ENCODE data around the gene EXOC3L1.
A peak's percentile ranks its signal among the peaks of the same experiment; 100 is the strongest.

Gene EXOC3L1

GRCh38 chr16:67234180-67234597 lies 44.3 kb upstream of the EXOC3L1 start:
- no peak overlapping the region for H3K4me3 ChIP-seq (ENCODE audit: low read length)
- no peak for TF ChIP-seq CTCF (conservative IDR thresholded peaks at IDR 0.05; ENCODE audit: low read depth, low read length)
- no peak for DNase-seq (ENCODE audit: low read depth)

- no peak for TF ChIP-seq CTCF (conservative IDR thresholded peaks at IDR 0.05; ENCODE audit: low read depth, low read length)
- no peak overlapping the region for H3K4me3 ChIP-seq (ENCODE audit: low read length)
- DNase-seq (ENCODE audit: low read depth) = no peak
Observed at GRCh38 chr16:67233596-67233995, 43.7 kb upstream of the EXOC3L1 start.

- no peak overlapping the region for H3K4me3 ChIP-seq (ENCODE audit: low read length)
- no peak for TF ChIP-seq CTCF (conservative IDR thresholded peaks at IDR 0.05; ENCODE audit: low read depth, low read length)
- no peak for DNase-seq (ENCODE audit: low read depth)
Observed at GRCh38 chr16:67230809-67231660, 41.1 kb upstream of the EXOC3L1 start.

DNA sequence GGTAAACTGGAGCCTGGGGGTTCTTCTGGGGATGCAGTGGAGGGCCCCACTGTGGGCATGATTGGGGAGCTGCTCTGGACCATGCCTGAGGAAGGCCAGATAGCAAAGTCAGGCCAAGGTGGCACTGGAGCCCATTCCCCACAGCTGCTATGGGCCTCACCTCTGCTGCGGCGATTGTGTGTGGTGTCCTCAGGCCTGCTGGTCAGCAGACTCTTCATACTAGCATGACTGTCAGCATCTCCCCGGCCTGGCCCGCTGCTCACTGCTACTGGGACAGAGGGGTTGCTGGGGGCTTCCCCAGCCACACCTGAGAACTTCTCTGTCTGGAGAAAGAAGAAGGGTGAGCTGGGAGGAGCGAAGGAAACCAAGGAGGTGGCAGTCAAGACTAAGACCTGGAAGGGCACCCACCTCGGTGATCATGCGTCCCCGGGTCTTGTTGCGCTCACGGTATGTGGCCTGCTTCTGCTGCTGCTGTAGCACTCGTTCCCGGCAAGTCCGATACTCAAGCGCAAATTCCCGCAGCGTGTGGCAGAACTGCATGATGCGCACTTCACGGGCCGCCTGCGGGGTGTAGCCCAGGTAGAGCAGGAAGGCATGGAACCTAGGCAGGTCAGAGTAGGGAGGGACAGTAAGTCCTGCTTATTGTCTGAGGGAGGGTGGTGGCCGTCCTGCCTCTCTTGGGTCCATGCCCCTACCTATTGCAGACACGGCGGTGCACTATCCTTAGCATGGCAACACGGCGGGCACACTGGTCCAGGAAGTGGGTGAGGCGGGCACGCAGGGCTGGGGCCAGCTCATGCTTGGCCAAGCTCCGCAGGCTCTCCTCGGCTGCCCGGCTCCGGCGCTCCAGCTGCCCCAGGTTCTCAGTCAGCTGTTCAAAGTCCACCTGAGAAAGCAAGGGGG lies 40.2 kb upstream of the EXOC3L1 start:
- H3K4me3 ChIP-seq (ENCODE audit: low read length) = no peak overlapping the region
- DNase-seq (ENCODE audit: low read depth) = no peak
- no peak for TF ChIP-seq CTCF (conservative IDR thresholded peaks at IDR 0.05; ENCODE audit: low read depth, low read length)

DNA sequence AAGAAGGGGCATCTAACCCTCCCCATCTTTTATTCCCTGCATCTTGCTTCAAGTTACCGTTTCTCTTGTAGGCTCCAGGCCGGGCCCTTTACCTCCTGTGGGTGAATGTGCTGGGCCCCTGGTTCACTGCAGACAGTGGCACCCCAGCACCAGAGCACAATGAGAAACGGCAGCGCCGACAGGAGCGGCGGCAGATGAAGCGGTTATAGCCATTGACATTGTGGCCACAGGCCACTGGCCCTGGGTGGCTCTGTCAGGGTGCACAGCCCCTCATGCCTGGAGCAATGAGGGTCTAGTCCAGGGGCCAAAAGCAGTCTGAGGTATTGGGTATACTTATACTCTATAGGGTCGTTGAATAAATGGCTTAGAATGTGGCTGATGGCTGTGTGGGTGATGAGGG lies 39.0 kb upstream of the EXOC3L1 start:
- no peak overlapping the region for H3K4me3 ChIP-seq (ENCODE audit: low read length)
- TF ChIP-seq CTCF (conservative IDR thresholded peaks at IDR 0.05; ENCODE audit: low read depth, low read length) = no peak
- no peak for DNase-seq (ENCODE audit: low read depth)

DNA sequence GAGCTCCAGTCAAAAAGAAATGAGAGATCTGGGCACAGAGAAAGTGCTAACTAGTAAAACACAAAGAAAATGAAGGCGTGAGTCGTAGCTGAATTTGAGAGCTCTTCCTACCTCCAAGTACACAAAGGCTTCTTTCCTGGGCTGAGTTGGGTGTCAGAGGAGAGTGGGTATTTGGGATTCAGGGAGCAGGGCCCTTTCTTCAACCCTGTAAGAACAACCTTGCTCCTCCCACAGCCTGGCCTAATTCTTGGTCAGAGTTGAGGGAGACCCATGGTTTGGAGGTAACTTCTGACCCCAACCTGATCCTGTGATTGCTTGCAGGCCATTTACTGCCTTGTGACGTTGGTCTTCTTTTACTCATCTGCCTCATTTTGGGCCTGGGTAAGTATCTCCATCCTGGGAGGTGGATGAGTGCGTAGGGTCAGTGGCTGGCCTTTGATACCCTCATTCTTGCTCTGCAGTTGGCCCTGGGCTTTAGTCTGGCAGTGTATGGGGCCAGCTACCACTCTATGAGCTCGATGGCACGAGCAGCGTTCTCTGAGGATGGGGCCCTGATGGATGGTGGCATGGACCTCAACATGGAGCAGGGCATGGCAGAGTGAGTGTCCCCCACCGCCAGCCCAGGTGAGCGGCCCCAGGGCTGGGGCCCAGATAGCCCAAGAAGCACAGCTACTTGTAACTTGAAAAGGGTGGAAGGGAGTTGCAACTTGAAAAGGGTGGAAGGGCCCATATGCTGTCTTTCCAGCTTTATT lies 38.3 kb upstream of the EXOC3L1 start:
- DNase-seq (ENCODE audit: low read depth) = no peak
- TF ChIP-seq CTCF (conservative IDR thresholded peaks at IDR 0.05; ENCODE audit: low read depth, low read length) = no peak
- H3K4me3 ChIP-seq (ENCODE audit: low read length) = peak overlapping the region; percentile 98
